ENCODE measurements around the gene PRDM16. TPM values are rescaled to one million over a fixed set of nuclear protein-coding genes. Genes with fewer than 3 reads are reported as not detected.

PRDM16 gene
- total RNA-seq, 1 donor: 6.5 TPM

DNA sequence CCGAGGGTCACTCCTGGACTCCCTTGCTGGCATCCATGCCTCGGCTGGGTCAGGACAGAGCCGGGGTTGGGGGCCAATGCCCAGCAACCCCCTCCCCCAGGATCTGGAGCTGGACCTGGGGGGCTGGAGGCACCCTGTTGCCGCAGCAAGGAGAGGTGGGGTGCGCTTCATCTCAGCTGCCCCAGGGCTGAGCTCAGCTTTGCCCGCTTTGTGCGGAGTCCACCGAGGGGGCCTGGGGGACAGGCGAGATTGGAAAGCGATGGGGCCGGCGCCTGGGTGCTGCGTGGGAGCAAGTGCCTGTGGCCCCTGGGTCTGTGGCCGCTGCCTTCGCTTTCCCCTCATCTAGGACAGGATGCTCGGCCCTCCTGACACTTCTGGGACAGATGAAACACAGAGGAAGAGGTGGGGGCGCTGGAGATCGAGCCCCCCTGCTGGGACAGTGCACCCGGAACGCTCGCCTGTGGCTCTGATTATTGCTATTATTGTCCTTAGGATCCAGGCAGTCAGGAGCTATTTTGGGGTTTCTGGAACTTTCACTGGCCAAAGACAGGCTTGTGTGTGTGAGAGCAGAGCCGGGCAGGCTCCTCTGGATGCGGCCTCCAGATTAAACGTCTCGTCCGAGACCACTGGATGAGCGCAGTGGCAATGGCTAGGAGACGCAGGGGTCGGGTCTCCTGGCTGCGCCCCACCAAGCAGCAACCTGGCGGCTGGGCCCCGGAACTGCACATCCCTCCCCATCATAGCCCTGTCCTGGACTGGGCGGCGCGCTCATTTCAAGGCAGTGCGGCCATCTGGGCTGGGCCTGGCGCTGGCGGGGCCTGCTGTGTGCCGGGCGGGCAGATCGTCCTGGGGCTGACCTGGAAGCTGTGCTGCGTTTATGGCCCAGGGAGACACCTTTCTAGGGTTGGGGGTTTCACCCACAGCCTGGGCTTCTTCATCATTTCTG lies 13.8 kb downstream of the PRDM16 start:
- H3K36me3 ChIP-seq (ENCODE audit: insufficient read depth, low read length): no peaks in the 10 kb centered on the region
- no peak for DNase-seq (ENCODE audit: insufficient read length, low spot score, missing footprints)
- H3K27me3 ChIP-seq (ENCODE audit: insufficient read depth, low read length): no peaks in the 10 kb centered on the region
- TF ChIP-seq, protein P1, sequence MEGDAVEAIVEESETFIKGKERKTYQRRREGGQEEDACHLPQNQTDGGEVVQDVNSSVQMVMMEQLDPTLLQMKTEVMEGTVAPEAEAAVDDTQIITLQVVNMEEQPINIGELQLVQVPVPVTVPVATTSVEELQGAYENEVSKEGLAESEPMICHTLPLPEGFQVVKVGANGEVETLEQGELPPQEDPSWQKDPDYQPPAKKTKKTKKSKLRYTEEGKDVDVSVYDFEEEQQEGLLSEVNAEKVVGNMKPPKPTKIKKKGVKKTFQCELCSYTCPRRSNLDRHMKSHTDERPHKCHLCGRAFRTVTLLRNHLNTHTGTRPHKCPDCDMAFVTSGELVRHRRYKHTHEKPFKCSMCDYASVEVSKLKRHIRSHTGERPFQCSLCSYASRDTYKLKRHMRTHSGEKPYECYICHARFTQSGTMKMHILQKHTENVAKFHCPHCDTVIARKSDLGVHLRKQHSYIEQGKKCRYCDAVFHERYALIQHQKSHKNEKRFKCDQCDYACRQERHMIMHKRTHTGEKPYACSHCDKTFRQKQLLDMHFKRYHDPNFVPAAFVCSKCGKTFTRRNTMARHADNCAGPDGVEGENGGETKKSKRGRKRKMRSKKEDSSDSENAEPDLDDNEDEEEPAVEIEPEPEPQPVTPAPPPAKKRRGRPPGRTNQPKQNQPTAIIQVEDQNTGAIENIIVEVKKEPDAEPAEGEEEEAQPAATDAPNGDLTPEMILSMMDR (IDR thresholded peaks at IDR 0.05; ENCODE audit: extremely low read depth, low read depth, low read length): no peak
- peaks cover 6% of the 10 kb centered on the region for H4K20me1 ChIP-seq (ENCODE audit: insufficient read depth, low read length)
- H3K4me1 ChIP-seq (ENCODE audit: insufficient read depth, low read length): no peaks in the 10 kb centered on the region
- no peaks in the 10 kb centered on the region for H3K9me3 ChIP-seq (ENCODE audit: low read depth, low read length)
- no peak overlapping the region for H3K4me3 ChIP-seq (ENCODE audit: insufficient read depth, low read length)
- H3K79me2 ChIP-seq (ENCODE audit: insufficient read depth, low read length): no peaks in the 10 kb centered on the region
- no peak overlapping the region for H3K4me2 ChIP-seq (ENCODE audit: insufficient read depth, low read length)
- no peak overlapping the region for H2AFZ ChIP-seq (ENCODE audit: low read length)
- no peak overlapping the region for H3K27ac ChIP-seq (ENCODE audit: low read depth, low read length)

DNA sequence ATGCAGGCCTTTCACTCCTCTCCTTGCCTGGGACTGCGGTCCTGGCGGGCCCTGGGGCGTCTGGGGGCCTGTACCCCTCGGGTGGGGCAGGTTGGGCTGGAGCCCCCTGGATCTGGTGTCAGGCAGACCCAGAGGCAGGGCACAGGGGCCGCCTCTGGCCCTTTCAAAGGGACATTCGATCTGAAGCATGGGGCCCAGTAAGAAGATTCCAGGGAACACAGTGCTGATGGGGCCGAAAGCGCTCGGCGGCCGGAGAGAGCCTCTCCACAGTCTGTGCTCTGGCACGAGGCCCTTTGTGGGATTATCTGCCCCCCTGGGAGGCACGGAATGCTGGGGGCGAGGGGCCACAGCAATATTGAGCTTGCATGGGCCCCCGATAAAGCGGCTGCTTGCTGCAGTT lies 15.2 kb downstream of the PRDM16 start:
- Histone ChIP-seq H3K4me2 (ENCODE audit: insufficient read depth, low read length) (no peak overlapping the region), H3K9me3 (ENCODE audit: low read depth, low read length) (no peaks in the 10 kb centered on the region), H3K79me2 (ENCODE audit: insufficient read depth, low read length) (no peaks in the 10 kb centered on the region), H3K27ac (ENCODE audit: low read depth, low read length) (no peak overlapping the region), H3K36me3 (ENCODE audit: insufficient read depth, low read length) (no peaks in the 10 kb centered on the region), H4K20me1 (ENCODE audit: insufficient read depth, low read length) (peaks cover 4% of the 10 kb centered on the region), H3K4me1 (ENCODE audit: insufficient read depth, low read length) (no peaks in the 10 kb centered on the region), H3K4me3 (ENCODE audit: insufficient read depth, low read length) (no peak overlapping the region), H3K27me3 (ENCODE audit: insufficient read depth, low read length) (no peaks in the 10 kb centered on the region), H2AFZ (ENCODE audit: low read length) (no peak overlapping the region)
- no peak for DNase-seq (ENCODE audit: insufficient read length, low spot score, missing footprints)
- TF ChIP-seq, protein P1 (IDR thresholded peaks at IDR 0.05; ENCODE audit: extremely low read depth, low read depth, low read length): no peak

DNA sequence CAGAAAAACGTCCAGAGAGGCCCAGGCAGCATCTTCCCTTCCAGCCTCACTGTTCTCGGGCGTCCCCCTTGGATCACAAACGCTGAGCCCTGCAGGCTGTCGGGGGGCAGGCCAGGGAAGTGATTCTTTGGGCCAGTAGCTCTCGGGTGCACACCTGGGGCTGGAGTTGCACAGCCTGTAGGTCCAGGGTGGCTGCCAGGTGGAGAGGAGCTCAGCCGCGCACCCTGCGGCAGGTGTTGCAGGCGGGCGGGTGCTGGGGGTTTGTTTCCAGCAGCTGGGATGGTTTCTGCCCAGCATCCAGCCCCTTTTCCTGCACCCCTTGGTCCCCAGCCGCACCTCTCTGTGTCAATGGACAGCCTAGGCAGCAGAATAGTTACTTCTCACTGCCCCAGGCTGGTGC lies 15.7 kb downstream of the PRDM16 start:
- Histone ChIP-seq H3K4me3 (ENCODE audit: insufficient read depth, low read length) (no peak overlapping the region), H3K36me3 (ENCODE audit: insufficient read depth, low read length) (no peaks in the 10 kb centered on the region), H3K79me2 (ENCODE audit: insufficient read depth, low read length) (no peaks in the 10 kb centered on the region), H4K20me1 (ENCODE audit: insufficient read depth, low read length) (peaks cover 4% of the 10 kb centered on the region), H2AFZ (ENCODE audit: low read length) (no peak overlapping the region), H3K4me2 (ENCODE audit: insufficient read depth, low read length) (no peak overlapping the region), H3K9me3 (ENCODE audit: low read depth, low read length) (no peaks in the 10 kb centered on the region), H3K4me1 (ENCODE audit: insufficient read depth, low read length) (no peaks in the 10 kb centered on the region), H3K27me3 (ENCODE audit: insufficient read depth, low read length) (no peaks in the 10 kb centered on the region), H3K27ac (ENCODE audit: low read depth, low read length) (no peak overlapping the region)
- TF ChIP-seq, protein P1 (IDR thresholded peaks at IDR 0.05; ENCODE audit: extremely low read depth, low read depth, low read length): no peak
- no peak for DNase-seq (ENCODE audit: insufficient read length, low spot score, missing footprints)

DNA sequence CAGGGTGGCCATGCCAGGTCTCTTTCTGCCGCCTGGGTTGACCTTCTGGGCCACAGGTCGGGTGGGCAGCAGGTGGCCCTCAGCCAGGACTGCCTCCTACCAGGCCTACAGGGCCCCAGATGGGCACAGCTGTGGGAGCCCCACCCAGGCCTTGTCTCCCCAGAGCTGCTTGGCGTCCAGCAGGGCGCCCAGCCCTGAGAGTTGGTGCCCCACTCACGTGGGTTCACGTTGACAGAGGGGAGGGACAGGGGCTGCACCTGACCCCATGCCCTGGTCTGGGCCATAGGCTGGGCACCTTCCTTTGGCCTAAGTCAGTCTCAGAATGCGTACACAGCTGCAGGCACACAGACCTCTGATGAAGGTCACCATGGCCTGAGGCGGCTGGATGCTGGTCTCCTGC lies 16.7 kb downstream of the PRDM16 start:
- H3K27ac ChIP-seq (ENCODE audit: low read depth, low read length): no peak overlapping the region
- no peak overlapping the region for H2AFZ ChIP-seq (ENCODE audit: low read length)
- H3K4me1 ChIP-seq (ENCODE audit: insufficient read depth, low read length): no peaks in the 10 kb centered on the region
- TF ChIP-seq, protein P1 (IDR thresholded peaks at IDR 0.05; ENCODE audit: extremely low read depth, low read depth, low read length): no peak
- no peaks in the 10 kb centered on the region for H3K9me3 ChIP-seq (ENCODE audit: low read depth, low read length)
- no peak overlapping the region for H3K4me2 ChIP-seq (ENCODE audit: insufficient read depth, low read length)
- peaks cover 5% of the 10 kb centered on the region for H4K20me1 ChIP-seq (ENCODE audit: insufficient read depth, low read length)
- H3K36me3 ChIP-seq (ENCODE audit: insufficient read depth, low read length): no peaks in the 10 kb centered on the region
- H3K79me2 ChIP-seq (ENCODE audit: insufficient read depth, low read length): no peaks in the 10 kb centered on the region
- no peaks in the 10 kb centered on the region for H3K27me3 ChIP-seq (ENCODE audit: insufficient read depth, low read length)
- no peak overlapping the region for H3K4me3 ChIP-seq (ENCODE audit: insufficient read depth, low read length)
- DNase-seq (ENCODE audit: insufficient read length, low spot score, missing footprints): no peak

Data from osteoblast (primary cell).